CD14-positive monocyte (primary cell): Measurements from ENCODE around the gene FNDC3B. TPM values are rescaled to one million over a fixed set of nuclear protein-coding genes. Genes with fewer than 3 reads are reported as not detected.

Experiments
- DNase-seq, 3 donors: peaks; one replicate each; pipeline ENCODE4 v3.0.0-alpha.2; 2011 to 2022
- H2AFZ ChIP-seq: 2 replicates; pipeline ENCODE4 v1.6.0; 2012; ENCODE audit warnings: mild to moderate bottlenecking, low read depth, low read length, inconsistent platforms; ENCODE audit not compliant: insufficient read depth, poor library complexity, severe bottlenecking
- H3K27ac ChIP-seq, 2 donors: 1 replicate in 1 of 2; 2 replicates in 1 of 2; pipeline ENCODE4 v1.5.1; 2012 to 2013; ENCODE audit warnings: low read length in 2 of 2, control low read depth in 1 of 2, inconsistent platforms in 1 of 2, low read depth in 1 of 2, mild to moderate bottlenecking in 1 of 2
- H3K27me3 ChIP-seq, 2 donors: one replicate each; pipeline versions ENCODE4 v1.6.0 to v1.6.1; 2011 to 2013; ENCODE audit warnings: low read length in 2 of 2; ENCODE audit not compliant: control insufficient read depth in 2 of 2, insufficient read depth in 2 of 2
- H3K36me3 ChIP-seq, 2 donors: replicated peaks in 1 of 2; 1 replicate in 1 of 2; 2 replicates in 1 of 2; pipeline versions ENCODE4 v1.5.1 to v1.6.1; 2012 to 2013; ENCODE audit warnings: low read length in 2 of 2, control low read depth in 1 of 2, inconsistent platforms in 1 of 2, mild to moderate bottlenecking in 1 of 2; ENCODE audit not compliant: insufficient read depth in 2 of 2, control insufficient read depth in 1 of 2
- H3K4me1 ChIP-seq, 2 donors: 1 replicate in 1 of 2; 2 replicates in 1 of 2; pipeline versions ENCODE4 v1.5.1 to v1.6.1; 2012 to 2013; ENCODE audit warnings: low read length in 2 of 2, control low read depth in 1 of 2, inconsistent platforms in 1 of 2, mild to moderate bottlenecking in 1 of 2, moderate library complexity in 1 of 2; ENCODE audit not compliant: insufficient read depth in 2 of 2, control insufficient read depth in 1 of 2
- H3K4me2 ChIP-seq: replicated peaks from 2 replicates; pipeline ENCODE3; 2012; ENCODE audit warnings: low read length, moderate library complexity, mild to moderate bottlenecking; ENCODE audit not compliant: poor library complexity, severe bottlenecking; ENCODE audit errors: extremely low read depth
- H3K4me3 ChIP-seq, 3 experiments: fragments of 200-600 bp in 1 of 3; sonication (generic) in 1 of 3; replicated peaks in 1 of 3; 1 replicate in 2 of 3; 2 replicates in 1 of 3; pipeline ENCODE4 v1.5.1; 2011 to 2013; ENCODE audit warnings: low read length in 3 of 3, mild to moderate bottlenecking in 3 of 3, control low read depth in 2 of 3, low read depth in 2 of 3, inconsistent platforms in 1 of 3, moderate library complexity in 1 of 3
- H3K79me2 ChIP-seq: 2 replicates; pipeline ENCODE4 v1.6.0; 2012; ENCODE audit warnings: mild to moderate bottlenecking, control low read depth, inconsistent platforms, low read length, moderate library complexity; ENCODE audit not compliant: insufficient read depth
- H3K9ac ChIP-seq: 2 replicates; pipeline ENCODE4 v1.6.0; 2017; ENCODE audit warnings: low read length, mild to moderate bottlenecking; ENCODE audit not compliant: insufficient read depth, poor library complexity, severe bottlenecking
- H3K9me3 ChIP-seq, 2 donors: replicated peaks in 1 of 2; 1 replicate in 1 of 2; 2 replicates in 1 of 2; pipeline versions ENCODE4 v1.5.1 to v1.6.1; 2012 to 2013; ENCODE audit warnings: low read length in 2 of 2, control low read depth in 1 of 2; ENCODE audit not compliant: control insufficient read depth in 1 of 2, insufficient read depth in 1 of 2
- H4K20me1 ChIP-seq: 2 replicates; pipeline ENCODE4 v1.6.0; 2012; ENCODE audit warnings: mild to moderate bottlenecking, low read length, control low read depth, moderate library complexity; ENCODE audit not compliant: insufficient read depth
- H3K27ac Mint-ChIP-seq, 7 donors: one replicate each; pipeline ENCODE4 v1.8.0; 2020; ENCODE audit warnings: mild to moderate bottlenecking in 7 of 7, mixed read lengths in 7 of 7, moderate library complexity in 6 of 7, inconsistent platforms in 2 of 7
- H3K27me3 Mint-ChIP-seq, 3 donors: one replicate each; pipeline ENCODE4 v1.8.0; 2021 to 2022; ENCODE audit warnings: low read depth in 3 of 3, mild to moderate bottlenecking in 3 of 3, mixed read lengths in 3 of 3, moderate library complexity in 3 of 3, inconsistent platforms in 1 of 3
- H3K36me3 Mint-ChIP-seq, 2 donors: one replicate each; pipeline ENCODE4 v1.8.0; 2020; ENCODE audit warnings: mixed read lengths in 2 of 2, inconsistent platforms in 1 of 2, mild to moderate bottlenecking in 1 of 2
- H3K4me1 Mint-ChIP-seq: one replicate; pipeline ENCODE4 v1.8.0; 2020; ENCODE audit warnings: mild to moderate bottlenecking, mixed read lengths
- H3K4me3 Mint-ChIP-seq, 2 donors: one replicate each; pipeline ENCODE4 v1.8.0; 2020; ENCODE audit warnings: mild to moderate bottlenecking in 2 of 2, mixed read lengths in 2 of 2, moderate library complexity in 1 of 2
- H3K9me3 Mint-ChIP-seq, 7 donors: one replicate each; pipeline ENCODE4 v1.8.0; 2020 to 2022; ENCODE audit warnings: mixed read lengths in 7 of 7, mild to moderate bottlenecking in 6 of 7, moderate library complexity in 6 of 7, inconsistent platforms in 2 of 7
- WGBS: methylation state at CpG from one replicate; pipeline ENCODE4 v1.1.5; 2013; ENCODE audit warnings: missing lambda C conversion rate; ENCODE audit not compliant: insufficient coverage; 5-methylcytosine and 5-hydroxymethylcytosine counted together
- intact Hi-C, 2 donors: fragments of 100-400 bp; cut with micrococcal nuclease; formaldehyde crosslinking; loops; one replicate each; pipeline versions ENCODE4 v1.15.0 to v1.15.1; 2023
- polyA plus RNA-seq, 3 donors: library from polyadenylated mRNA; depleted of rRNA in 1 of 3; unstranded in 2 of 3; stranded (reverse) in 1 of 3; fragments of 300-500 nt in 2 of 3; fragments of >200 nt in 1 of 3; fragmentation: Illumina TruSeq in 2 of 3; gene quantifications; 1 replicate in 2 of 3; 2 replicates in 1 of 3; pipeline ENCODE4 v1.2.3, GENCODE V29; 2012 to 2021
- TF ChIP-seq, protein P1 (sequence below): fragments of 200-600 bp; IDR thresholded peaks from one replicate; pipeline ENCODE4 v1.8.0; 2022; ENCODE audit warnings: antibody characterized with exemption, mild to moderate bottlenecking

FNDC3B gene
- polyA plus RNA-seq, 3 donors = 19.6 to 36.1 (median 25.7) TPM

DNA sequence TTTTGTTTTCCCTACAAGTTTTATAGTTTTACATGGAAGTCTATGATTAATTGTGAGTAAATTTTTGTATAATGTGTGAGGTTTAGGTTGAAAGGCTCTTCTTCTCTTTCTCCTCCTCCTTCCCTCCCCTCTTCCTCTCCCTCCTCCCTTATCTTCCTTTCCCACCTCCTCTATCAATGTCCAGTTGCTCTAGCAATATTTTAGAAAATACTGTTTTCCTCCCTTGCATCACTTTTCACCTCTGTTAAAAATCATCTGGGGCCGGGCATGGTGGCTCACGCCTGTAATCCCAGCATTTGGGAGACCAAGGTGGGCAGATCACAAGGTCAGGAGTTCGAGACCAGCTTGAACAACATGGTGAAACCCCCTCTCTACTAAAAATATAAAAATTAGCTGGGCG, 119.4 kb downstream of the FNDC3B start:
- Histone ChIP-seq H3K27me3 (no peaks in the 10 kb centered on the region), H3K4me1 (peaks cover 14 to 25% of the 10 kb centered on the region in 2 donors), H3K9me3 (no peaks in the 10 kb centered on the region), H3K9ac (no peak overlapping the region), H4K20me1 (peaks cover 57% of the 10 kb centered on the region), H3K27ac (peak overlapping the region in 1 of 2 donors; percentile 46), H3K4me3 (no peak overlapping the region), H3K79me2 (peaks cover 100% of the 10 kb centered on the region), H2AFZ (no peak overlapping the region), H3K4me2 (no peak overlapping the region), H3K36me3 (peaks cover 0 to 4% of the 10 kb centered on the region in 2 donors)
- H3K36me3 Mint-ChIP-seq = peaks cover 32 to 33% of the 10 kb centered on the region in 2 donors
- no peaks in the 10 kb centered on the region for H3K27me3 Mint-ChIP-seq
- 90% methylated on average over 2 of the region's 4 CpGs for WGBS
- no peak overlapping the region for H3K4me3 Mint-ChIP-seq
- no peaks in the 10 kb centered on the region for H3K9me3 Mint-ChIP-seq
- intact Hi-C loops = no loop called here
- no peak for DNase-seq
- H3K4me1 Mint-ChIP-seq = peaks cover 43% of the 10 kb centered on the region
- TF ChIP-seq, protein P1, sequence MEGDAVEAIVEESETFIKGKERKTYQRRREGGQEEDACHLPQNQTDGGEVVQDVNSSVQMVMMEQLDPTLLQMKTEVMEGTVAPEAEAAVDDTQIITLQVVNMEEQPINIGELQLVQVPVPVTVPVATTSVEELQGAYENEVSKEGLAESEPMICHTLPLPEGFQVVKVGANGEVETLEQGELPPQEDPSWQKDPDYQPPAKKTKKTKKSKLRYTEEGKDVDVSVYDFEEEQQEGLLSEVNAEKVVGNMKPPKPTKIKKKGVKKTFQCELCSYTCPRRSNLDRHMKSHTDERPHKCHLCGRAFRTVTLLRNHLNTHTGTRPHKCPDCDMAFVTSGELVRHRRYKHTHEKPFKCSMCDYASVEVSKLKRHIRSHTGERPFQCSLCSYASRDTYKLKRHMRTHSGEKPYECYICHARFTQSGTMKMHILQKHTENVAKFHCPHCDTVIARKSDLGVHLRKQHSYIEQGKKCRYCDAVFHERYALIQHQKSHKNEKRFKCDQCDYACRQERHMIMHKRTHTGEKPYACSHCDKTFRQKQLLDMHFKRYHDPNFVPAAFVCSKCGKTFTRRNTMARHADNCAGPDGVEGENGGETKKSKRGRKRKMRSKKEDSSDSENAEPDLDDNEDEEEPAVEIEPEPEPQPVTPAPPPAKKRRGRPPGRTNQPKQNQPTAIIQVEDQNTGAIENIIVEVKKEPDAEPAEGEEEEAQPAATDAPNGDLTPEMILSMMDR = no peak
- peak overlapping the region in 5 of 7 donors; percentile 66 to 89 (median 75) for H3K27ac Mint-ChIP-seq

DNA sequence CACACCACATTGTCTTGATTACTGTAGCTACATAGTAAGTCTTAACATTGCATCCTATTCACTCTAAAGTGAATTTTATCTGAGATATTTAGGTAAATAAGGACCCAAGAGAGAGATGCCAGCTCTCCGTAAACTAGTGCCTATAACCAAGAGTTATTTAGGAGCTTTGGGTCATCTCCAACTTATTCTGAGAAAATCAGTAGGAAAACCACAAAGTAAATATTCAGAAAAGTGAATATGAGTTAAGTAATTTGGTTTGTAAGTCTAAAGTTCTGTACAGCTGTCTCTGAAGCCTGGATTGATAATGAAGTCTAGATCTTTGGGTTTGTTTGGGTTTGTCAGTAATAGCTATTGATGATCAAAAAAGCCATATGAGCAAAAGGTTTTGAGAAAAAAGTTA, 120.0 kb downstream of the FNDC3B start:
- Mint-ChIP-seq H3K9me3 (no peaks in the 10 kb centered on the region), H3K36me3 (peaks cover 28 to 31% of the 10 kb centered on the region in 2 donors), H3K4me1 (peaks cover 37% of the 10 kb centered on the region), H3K4me3 (no peak overlapping the region), H3K27ac (peak overlapping the region; percentile 84 to 94 (median 90)), H3K27me3 (no peaks in the 10 kb centered on the region)
- H3K27ac ChIP-seq = peak overlapping the region in 1 of 2 donors; percentile 79
- H3K36me3 ChIP-seq = peaks cover 0 to 4% of the 10 kb centered on the region in 2 donors
- WGBS = no CpG with 5 or more reads among the region's 1 CpG
- H3K4me3 ChIP-seq = no peak overlapping the region
- no peak for DNase-seq
- H3K4me2 ChIP-seq = no peak overlapping the region
- no peak overlapping the region for H2AFZ ChIP-seq
- H3K9me3 ChIP-seq = no peaks in the 10 kb centered on the region
- no peak overlapping the region for H3K9ac ChIP-seq
- peaks cover 10 to 19% of the 10 kb centered on the region in 2 donors for H3K4me1 ChIP-seq
- H3K79me2 ChIP-seq = peaks cover 100% of the 10 kb centered on the region
- H4K20me1 ChIP-seq = peaks cover 55% of the 10 kb centered on the region
- H3K27me3 ChIP-seq = no peaks in the 10 kb centered on the region
- TF ChIP-seq, protein P1 = no peak
- intact Hi-C loops = no loop called here
